Mesendoderm (in vitro differentiated cells): ENCODE results near the gene SLC12A9.

Experiments
- DNase-seq: peaks from one replicate; pipeline ENCODE4 v3.0.0; 2013
- H2AK5ac ChIP-seq: 2 replicates; pipeline ENCODE4 v1.6.1; 2013; ENCODE audit warnings: low read length, inconsistent platforms
- H2BK120ac ChIP-seq: 2 replicates; pipeline ENCODE4 v1.6.1; 2013; ENCODE audit warnings: low read depth, mild to moderate bottlenecking, low read length, moderate library complexity, mixed read lengths
- H2BK15ac ChIP-seq: replicated peaks from 2 replicates; pipeline ENCODE4 v1.6.1; 2013; ENCODE audit warnings: low read depth, mild to moderate bottlenecking, moderate library complexity
- H2BK5ac ChIP-seq: 2 replicates; pipeline ENCODE4 v1.6.1; 2013; ENCODE audit warnings: low read length, inconsistent platforms
- H3K18ac ChIP-seq: 2 replicates; pipeline ENCODE4 v1.6.1; 2013; ENCODE audit warnings: mild to moderate bottlenecking, low read length, mixed read lengths
- H3K23ac ChIP-seq: one replicate; pipeline ENCODE4 v1.6.1; 2013; ENCODE audit warnings: low read length
- H3K27ac ChIP-seq: 2 replicates; pipeline ENCODE4 v1.5.1; 2013; ENCODE audit warnings: low read depth, mild to moderate bottlenecking, inconsistent platforms, low read length, moderate library complexity
- H3K27me3 ChIP-seq: 2 replicates; pipeline ENCODE4 v1.6.1; 2013; ENCODE audit warnings: low read length, control low read depth, mild to moderate bottlenecking, inconsistent platforms; ENCODE audit not compliant: insufficient read depth, poor library complexity
- H3K36me3 ChIP-seq: 2 replicates; pipeline ENCODE4 v1.6.1; 2013; ENCODE audit warnings: low read length, inconsistent platforms; ENCODE audit not compliant: control insufficient read depth, insufficient read depth
- H3K4ac ChIP-seq: one replicate; pipeline ENCODE4 v1.6.1; 2013; ENCODE audit warnings: low read depth, mild to moderate bottlenecking, low read length, moderate library complexity
- H3K4me1 ChIP-seq: 2 replicates; pipeline ENCODE4 v1.6.1; 2013; ENCODE audit warnings: low read depth, low read length, inconsistent platforms; ENCODE audit not compliant: control insufficient read depth
- H3K4me2 ChIP-seq: 2 replicates; pipeline ENCODE4 v1.6.1; 2013; ENCODE audit warnings: low read length
- H3K4me3 ChIP-seq: 2 replicates; pipeline ENCODE4 v1.5.1; 2013; ENCODE audit warnings: mild to moderate bottlenecking, low read length
- H3K56ac ChIP-seq: one replicate; pipeline ENCODE4 v1.6.1; 2013; ENCODE audit warnings: low read length
- H3K79me1 ChIP-seq: 2 replicates; pipeline ENCODE4 v1.6.1; 2013; ENCODE audit warnings: low read length, inconsistent platforms
- H3K79me2 ChIP-seq: 2 replicates; pipeline ENCODE4 v1.6.1; 2013; ENCODE audit warnings: mild to moderate bottlenecking, low read length; ENCODE audit not compliant: control insufficient read depth, insufficient read depth
- H3K9ac ChIP-seq: 2 replicates; pipeline ENCODE4 v1.6.1; 2013; ENCODE audit warnings: low read length, inconsistent platforms
- H4K5ac ChIP-seq: one replicate; pipeline ENCODE4 v1.6.1; 2013; ENCODE audit warnings: low read length
- H4K8ac ChIP-seq: one replicate; pipeline ENCODE4 v1.6.1; 2013; ENCODE audit warnings: low read depth, mild to moderate bottlenecking, control low read depth, low read length, moderate library complexity
- WGBS: extraction: QIAGEN DNeasy Blood & Tissue Kit; methylation state at CpG from one replicate; pipeline ENCODE4 v1.1.7; 2013; ENCODE audit warnings: low lambda C conversion rate, missing lambda C conversion rate; ENCODE audit not compliant: insufficient coverage; ENCODE audit errors: extremely low coverage; 5-methylcytosine and 5-hydroxymethylcytosine counted together

Gene SLC12A9

GRCh38 chr7:100827330-100828226, 24.9 kb upstream of the SLC12A9 start, which contains the start of gene EPHB4:
Gene EPHB4 (minus strand): TSS chr7:100827523. CDS start chr7:100827030, 493 bp downstream.
- no CpG with 5 or more reads among the region's 80 CpGs for WGBS
- Histone ChIP-seq H3K27ac (peak within 1 kb of the TSS; percentile 91), H3K4me3 (peak within 1 kb of the TSS; percentile 97), H3K79me2 (peaks cover 42% of the 10 kb centered on the region), H3K56ac (peak within 1 kb of the TSS; percentile 88), H3K18ac (peak within 1 kb of the TSS; percentile 94), H3K23ac (peak within 1 kb of the TSS; percentile 9), H4K8ac (no peak within 1 kb of the TSS), H2BK15ac (no peak within 1 kb of the TSS), H3K36me3 (peaks cover 13% of the 10 kb centered on the region), H3K27me3 (no peaks in the 10 kb centered on the region), H2BK5ac (peak within 1 kb of the TSS; percentile 6), H2AK5ac (no peak within 1 kb of the TSS), H3K9ac (peak within 1 kb of the TSS; percentile 86), H2BK120ac (peak within 1 kb of the TSS; percentile 46), H4K5ac (no peak within 1 kb of the TSS), H3K4ac (peak within 1 kb of the TSS; percentile 92), H3K4me1 (peaks cover 2% of the 10 kb centered on the region), H3K79me1 (peaks cover 24% of the 10 kb centered on the region), H3K4me2 (peak within 1 kb of the TSS; percentile 87)
- DNase-seq, result peak; percentile 97

GRCh38 chr7:100829150-100829716, 23.3 kb upstream of the SLC12A9 start:
- Histone ChIP-seq H3K4me2 (no peak overlapping the region), H2BK15ac (no peak overlapping the region), H2BK120ac (no peak overlapping the region), H4K5ac (no peak overlapping the region), H3K56ac (peak overlapping the region; percentile 76), H3K79me2 (peaks cover 30% of the 10 kb centered on the region), H3K4me3 (no peak overlapping the region), H3K36me3 (no peaks in the 10 kb centered on the region), H2AK5ac (no peak overlapping the region), H3K4ac (peak overlapping the region; percentile 20), H3K18ac (peak overlapping the region; percentile 35), H3K9ac (peak overlapping the region; percentile 53), H4K8ac (peak overlapping the region; percentile 56), H3K79me1 (peaks cover 12% of the 10 kb centered on the region), H3K23ac (no peak overlapping the region), H3K27ac (no peak overlapping the region), H3K4me1 (peaks cover 2% of the 10 kb centered on the region), H3K27me3 (no peaks in the 10 kb centered on the region), H2BK5ac (no peak overlapping the region)
- DNase-seq, result peak; percentile 56
- WGBS, result no CpG with 5 or more reads among the region's 20 CpGs

- Histone ChIP-seq H2BK15ac (no peak overlapping the region), H3K4me3 (no peak overlapping the region), H2BK120ac (no peak overlapping the region), H3K79me2 (peaks cover 19% of the 10 kb centered on the region), H4K5ac (no peak overlapping the region), H3K4me2 (no peak overlapping the region), H3K27me3 (no peaks in the 10 kb centered on the region), H3K27ac (no peak overlapping the region), H3K4me1 (no peaks in the 10 kb centered on the region), H3K56ac (no peak overlapping the region), H2BK5ac (no peak overlapping the region), H4K8ac (no peak overlapping the region), H3K18ac (no peak overlapping the region), H3K79me1 (peaks cover 4% of the 10 kb centered on the region), H3K4ac (no peak overlapping the region), H3K23ac (no peak overlapping the region), H2AK5ac (no peak overlapping the region), H3K9ac (no peak overlapping the region), H3K36me3 (no peaks in the 10 kb centered on the region)
- no peak for DNase-seq
- WGBS, result no CpG with 5 or more reads among the region's 4 CpGs
Measured at GRCh38 chr7:100830396-100830795, 22.1 kb upstream of the SLC12A9 start.

DNA sequence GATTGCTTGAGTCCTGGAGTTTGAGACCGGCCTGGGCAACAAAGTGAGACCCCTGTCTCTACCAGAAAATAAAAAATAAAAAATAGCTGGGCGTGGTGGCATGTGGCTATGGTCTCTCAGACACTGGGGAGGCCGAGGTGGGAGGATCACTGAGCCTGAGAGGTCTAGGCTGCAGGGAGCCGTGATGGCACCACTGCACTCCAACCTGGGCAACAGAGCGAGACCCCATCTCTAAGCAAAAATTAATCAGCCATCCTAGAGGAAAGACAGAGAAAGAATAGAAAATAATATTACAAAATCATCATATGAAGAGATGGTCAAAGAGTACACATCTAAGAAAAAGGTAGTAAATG, 20.3 kb upstream of the SLC12A9 start:
- DNase-seq, result no peak
- H2BK5ac ChIP-seq, result no peak overlapping the region
- no CpG with 5 or more reads among the region's 5 CpGs for WGBS

GRCh38 chr7:100835903-100836811, 16.4 kb upstream of the SLC12A9 start:
- WGBS, result no CpG with 5 or more reads among the region's 17 CpGs
- Histone ChIP-seq H3K4ac (peak overlapping the region; percentile 82), H3K79me2 (no peaks in the 10 kb centered on the region), H3K4me1 (peaks cover 6% of the 10 kb centered on the region), H2BK5ac (peak overlapping the region; percentile 98), H3K23ac (peak overlapping the region; percentile 51), H3K56ac (peak overlapping the region; percentile 83), H2BK15ac (peak overlapping the region; percentile 4), H3K36me3 (no peaks in the 10 kb centered on the region), H2BK120ac (peak overlapping the region; percentile 39), H3K27me3 (no peaks in the 10 kb centered on the region), H3K4me2 (peak overlapping the region; percentile 69), H3K79me1 (peaks cover 2% of the 10 kb centered on the region), H3K27ac (peak overlapping the region; percentile 99), H3K4me3 (peak overlapping the region; percentile 19), H3K9ac (peak overlapping the region; percentile 93), H4K5ac (peak overlapping the region; percentile 0), H2AK5ac (peak overlapping the region; percentile 92), H4K8ac (peak overlapping the region; percentile 58), H3K18ac (peak overlapping the region; percentile 89)
- DNase-seq, result peak; percentile 98

More for the DNA sequence above, 20.3 kb upstream of the SLC12A9 start:
- H2BK120ac ChIP-seq, result no peak overlapping the region
- H3K4me2 ChIP-seq, result no peak overlapping the region
- H4K5ac ChIP-seq, result no peak overlapping the region
- no peak overlapping the region for H3K18ac ChIP-seq
- H3K9ac ChIP-seq, result no peak overlapping the region
- no peak overlapping the region for H2BK15ac ChIP-seq
- no peaks in the 10 kb centered on the region for H3K27me3 ChIP-seq
- H3K56ac ChIP-seq, result no peak overlapping the region
- H3K4ac ChIP-seq, result no peak overlapping the region
- peaks cover 2% of the 10 kb centered on the region for H3K79me1 ChIP-seq
- H3K4me3 ChIP-seq, result no peak overlapping the region
- peaks cover 6% of the 10 kb centered on the region for H3K4me1 ChIP-seq
- H3K36me3 ChIP-seq, result no peaks in the 10 kb centered on the region
- H3K27ac ChIP-seq, result no peak overlapping the region
- H3K79me2 ChIP-seq, result peaks cover under 1% of the 10 kb centered on the region
- H2AK5ac ChIP-seq, result no peak overlapping the region
- H3K23ac ChIP-seq, result no peak overlapping the region
- no peak overlapping the region for H4K8ac ChIP-seq
